ENCODE measurements around the gene TM9SF1. TPM values are rescaled to one million over a fixed set of nuclear protein-coding genes. Genes with fewer than 3 reads are reported as not detected.

The TM9SF1 gene
- total RNA-seq, 4 donors from 2014 or later, result 46.8 to 61.3 (median 54.6) TPM

- peaks cover 0 to 69% (median 0%) of the 10 kb centered on the region in 3 donors for H3K36me3 ChIP-seq
- 30 to 40% methylated on average over 30 of the region's 30 CpGs for WGBS, 2 donors
- no peak for DNase-seq (ENCODE audit: low spot score in 2 of 2)
- peak overlapping the region; percentile 49 to 77 (median 64) for H3K27ac ChIP-seq
- H3K4me1 ChIP-seq, result peaks cover 0 to 14% (median 2%) of the 10 kb centered on the region in 4 donors
- TF ChIP-seq EP300 (IDR thresholded peaks at IDR 0.05), result no peak
- no peak for TF ChIP-seq POLR2A (IDR thresholded peaks at IDR 0.05)
- TF ChIP-seq, protein P1, sequence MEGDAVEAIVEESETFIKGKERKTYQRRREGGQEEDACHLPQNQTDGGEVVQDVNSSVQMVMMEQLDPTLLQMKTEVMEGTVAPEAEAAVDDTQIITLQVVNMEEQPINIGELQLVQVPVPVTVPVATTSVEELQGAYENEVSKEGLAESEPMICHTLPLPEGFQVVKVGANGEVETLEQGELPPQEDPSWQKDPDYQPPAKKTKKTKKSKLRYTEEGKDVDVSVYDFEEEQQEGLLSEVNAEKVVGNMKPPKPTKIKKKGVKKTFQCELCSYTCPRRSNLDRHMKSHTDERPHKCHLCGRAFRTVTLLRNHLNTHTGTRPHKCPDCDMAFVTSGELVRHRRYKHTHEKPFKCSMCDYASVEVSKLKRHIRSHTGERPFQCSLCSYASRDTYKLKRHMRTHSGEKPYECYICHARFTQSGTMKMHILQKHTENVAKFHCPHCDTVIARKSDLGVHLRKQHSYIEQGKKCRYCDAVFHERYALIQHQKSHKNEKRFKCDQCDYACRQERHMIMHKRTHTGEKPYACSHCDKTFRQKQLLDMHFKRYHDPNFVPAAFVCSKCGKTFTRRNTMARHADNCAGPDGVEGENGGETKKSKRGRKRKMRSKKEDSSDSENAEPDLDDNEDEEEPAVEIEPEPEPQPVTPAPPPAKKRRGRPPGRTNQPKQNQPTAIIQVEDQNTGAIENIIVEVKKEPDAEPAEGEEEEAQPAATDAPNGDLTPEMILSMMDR (IDR thresholded peaks at IDR 0.05), result no peak
- peak overlapping the region; percentile 38 to 48 (median 46) for H3K4me3 ChIP-seq
- no peaks in the 10 kb centered on the region for H3K9me3 ChIP-seq
- H3K27me3 ChIP-seq, result no peaks in the 10 kb centered on the region
Measured at GRCh38 chr14:24172261-24172860, 22.9 kb downstream of the TM9SF1 start.

DNA sequence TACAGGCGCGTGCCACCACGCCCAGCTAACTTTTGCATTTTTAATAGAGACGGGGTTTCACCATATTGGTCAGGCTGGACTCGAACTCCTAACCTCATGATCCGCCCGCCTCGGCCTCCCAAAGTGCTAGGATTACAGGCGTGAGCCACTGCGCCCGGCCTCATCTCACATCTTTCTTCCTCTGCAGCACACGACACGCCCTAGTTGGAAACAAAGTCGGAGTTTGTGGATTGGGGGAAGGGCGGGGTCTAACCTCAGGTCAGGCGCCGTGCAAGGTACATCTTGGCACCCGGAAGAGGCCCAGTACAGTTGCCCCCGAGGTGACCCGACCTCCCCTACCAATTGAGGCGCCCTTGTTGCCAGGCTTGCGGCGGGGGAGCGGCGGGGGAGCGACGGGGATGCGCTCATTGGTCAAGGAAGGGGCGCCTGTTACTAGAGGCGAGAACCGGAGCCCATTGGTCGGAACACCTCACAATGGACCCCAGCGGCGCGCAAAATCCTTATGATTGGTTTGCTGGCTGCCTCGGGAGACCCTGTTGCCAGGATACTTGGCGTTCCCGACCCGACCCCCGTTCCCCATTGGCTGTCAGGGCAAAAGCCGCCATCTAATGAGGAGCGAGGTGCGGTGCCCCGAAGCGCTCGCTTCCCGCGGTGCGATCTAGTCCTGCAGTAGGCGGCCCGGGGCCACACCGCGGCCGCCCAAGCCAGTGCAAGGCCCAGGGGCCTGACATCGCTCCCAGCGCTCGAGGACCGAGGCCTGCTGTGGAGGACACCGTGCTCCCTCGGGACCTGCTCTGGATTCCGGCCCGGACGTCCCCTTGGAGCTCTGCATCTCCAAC is 23.6 kb downstream of the TM9SF1 start, which contains the start of gene REC8:
Gene REC8 (plus strand): TSS at position 659 of the 839 bp plus-strand sequence. CDS start 473 bp downstream, outside the sequence.
- TF ChIP-seq EP300 (IDR thresholded peaks at IDR 0.05) (peak in 1 of 2 donors; percentile 17), POLR2A (IDR thresholded peaks at IDR 0.05) (no peak)
- TF ChIP-seq, protein P1 (IDR thresholded peaks at IDR 0.05), result peak in 1 of 5 experiments; percentile 12
- WGBS, 2 donors, result 8 to 14% methylated on average over 54 to 63 of the region's 63 CpGs
- H3K27ac ChIP-seq, result peak within 1 kb of the TSS; percentile 49 to 77 (median 64)

DNA sequence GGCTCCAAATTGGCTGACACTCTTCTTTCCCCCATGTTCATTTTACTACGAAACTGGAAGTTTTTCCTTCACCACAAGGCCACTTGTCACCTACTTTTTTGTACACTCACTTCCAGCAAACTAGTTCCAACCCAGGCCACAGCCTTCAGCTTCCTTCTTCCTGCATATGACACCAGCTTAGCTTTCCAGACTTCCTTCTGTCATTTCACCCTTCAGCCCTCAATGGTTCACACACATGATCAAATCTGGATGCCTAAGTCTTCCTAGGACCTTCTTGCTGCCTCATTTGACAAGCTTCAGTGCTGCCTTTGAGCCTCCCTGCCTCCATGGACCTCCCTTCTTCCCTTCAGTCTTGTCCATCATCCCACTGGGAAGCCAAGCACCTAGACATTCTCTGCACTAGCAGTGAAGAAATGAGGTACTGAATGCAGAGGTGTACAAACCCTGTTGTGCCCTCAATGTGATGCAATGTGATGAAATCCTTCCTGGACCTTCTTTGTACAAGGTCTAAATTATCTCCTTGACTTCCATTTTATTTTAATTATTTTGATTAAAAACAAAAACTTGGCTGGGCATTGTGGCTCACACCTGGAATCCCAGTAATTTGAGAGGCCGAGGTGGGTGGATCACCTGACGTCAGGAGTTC is 27.6 kb downstream of the TM9SF1 start:
- Histone ChIP-seq H3K4me3 (no peak overlapping the region), H3K4me1 (peaks cover 0 to 40% (median 12%) of the 10 kb centered on the region in 4 donors), H3K27ac (no peak overlapping the region), H3K36me3 (peaks cover 5 to 73% (median 34%) of the 10 kb centered on the region in 3 donors), H3K9me3 (no peaks in the 10 kb centered on the region), H3K27me3 (no peaks in the 10 kb centered on the region)
- no peak for DNase-seq (ENCODE audit: low spot score in 2 of 2)
- WGBS, 2 donors, result 83 to 86% methylated on average over 3 of the region's 3 CpGs
- no peak for TF ChIP-seq EP300 (IDR thresholded peaks at IDR 0.05)
- TF ChIP-seq, protein P1 (IDR thresholded peaks at IDR 0.05), result no peak
- no peak for TF ChIP-seq POLR2A (IDR thresholded peaks at IDR 0.05)

More for the DNA sequence above, 23.6 kb downstream of the TM9SF1 start, which contains the start of gene REC8:
- H3K4me1 ChIP-seq, result peaks cover 0 to 14% (median 2%) of the 10 kb centered on the region in 4 donors
- no peaks in the 10 kb centered on the region for H3K9me3 ChIP-seq
- DNase-seq (ENCODE audit: low spot score in 2 of 2), result peak; percentile 61 to 63
- no peaks in the 10 kb centered on the region for H3K27me3 ChIP-seq
- peaks cover 0 to 69% (median 0%) of the 10 kb centered on the region in 3 donors for H3K36me3 ChIP-seq
- H3K4me3 ChIP-seq, result peak within 1 kb of the TSS; percentile 38 to 48 (median 46)

DNA sequence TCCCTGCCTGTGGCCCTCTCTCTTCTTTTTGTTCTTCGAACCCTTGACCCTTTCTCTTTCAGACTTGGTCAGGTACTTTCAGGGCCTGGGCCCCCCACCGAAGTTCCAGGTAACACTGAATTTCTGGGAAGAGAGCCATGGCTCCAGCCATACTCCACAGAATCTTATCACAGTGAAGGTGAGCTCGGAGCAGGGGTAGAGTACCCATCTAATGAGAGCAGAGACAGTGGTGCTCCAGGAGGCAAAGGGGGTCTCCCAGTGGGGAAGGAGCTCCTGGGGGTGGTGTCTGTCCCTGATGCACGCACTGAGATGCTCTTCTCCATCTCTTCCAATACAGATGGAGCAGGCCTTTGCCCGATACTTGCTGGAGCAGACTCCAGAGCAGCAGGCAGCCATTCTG is 29.5 kb downstream of the TM9SF1 start:
- Histone ChIP-seq H3K36me3 (peaks cover 5 to 74% (median 34%) of the 10 kb centered on the region in 3 donors), H3K4me3 (no peak overlapping the region), H3K27ac (no peak overlapping the region), H3K9me3 (no peaks in the 10 kb centered on the region), H3K27me3 (no peaks in the 10 kb centered on the region), H3K4me1 (peaks cover 0 to 39% (median 16%) of the 10 kb centered on the region in 4 donors)
- WGBS, 2 donors, result 97% methylated on average over 5 of the region's 5 CpGs
- TF ChIP-seq POLR2A (IDR thresholded peaks at IDR 0.05) (no peak), EP300 (IDR thresholded peaks at IDR 0.05) (no peak)
- TF ChIP-seq, protein P1 (IDR thresholded peaks at IDR 0.05), result no peak
- no peak for DNase-seq (ENCODE audit: low spot score in 2 of 2)

All from tibial nerve (tissue), 4 donors.